HEK293 (cell line): Measurements from ENCODE around the gene UPK3A.

Experiments used
- BCL11B ChIP-seq: fragments of 450-650 bp; formaldehyde crosslinking; IDR thresholded peaks from 2 replicates; pipeline ENCODE4 v1.5.1; 2016; ENCODE audit warnings: low read depth, missing biosample characterization, missing genetic modification characterization
- GFI1B ChIP-seq: fragments of 450-650 bp; formaldehyde crosslinking; IDR thresholded peaks from 2 replicates; pipeline ENCODE4 v1.5.1; 2016; ENCODE audit warnings: missing biosample characterization, missing genetic modification characterization
- IKZF3 ChIP-seq: fragments of 450-650 bp; IDR thresholded peaks from 2 replicates; pipeline ENCODE4 v1.5.0; 2018; ENCODE audit warnings: missing biosample characterization, mild to moderate bottlenecking, missing genetic modification characterization, moderate library complexity
- KLF9 ChIP-seq: fragments of 450-650 bp; formaldehyde crosslinking; IDR thresholded peaks from 2 replicates; pipeline ENCODE4 v1.5.1; 2016; ENCODE audit warnings: missing biosample characterization, missing genetic modification characterization, low read depth
- OSR2 ChIP-seq: fragments of 450-650 bp; formaldehyde crosslinking; IDR thresholded peaks from 2 replicates; pipeline ENCODE4 v1.5.1; 2016; ENCODE audit warnings: missing biosample characterization, missing genetic modification characterization
- PRDM10 ChIP-seq: fragments of 450-650 bp; formaldehyde crosslinking; IDR thresholded peaks from 2 replicates; pipeline ENCODE4 v1.5.1; 2016; ENCODE audit warnings: missing biosample characterization, missing genetic modification characterization
- TSHZ1 ChIP-seq: fragments of 450-650 bp; formaldehyde crosslinking; IDR thresholded peaks from 2 replicates; pipeline ENCODE4 v1.5.1; 2016; ENCODE audit warnings: missing biosample characterization, missing genetic modification characterization, borderline replicate concordance
- ZBTB11 ChIP-seq: fragments of 450-650 bp; formaldehyde crosslinking; conservative IDR thresholded peaks from 2 replicates; pipeline ENCODE4 v1.5.1; 2016; ENCODE audit warnings: low read depth, missing biosample characterization, missing genetic modification characterization
- ZBTB17 ChIP-seq: fragments of 450-650 bp; formaldehyde crosslinking; IDR thresholded peaks from 2 replicates; pipeline ENCODE4 v1.5.1; 2016; ENCODE audit warnings: missing biosample characterization, missing genetic modification characterization
- ZBTB8A ChIP-seq: fragments of 450-650 bp; formaldehyde crosslinking; IDR thresholded peaks from 2 replicates; pipeline ENCODE4 v1.5.1; 2016; ENCODE audit warnings: missing biosample characterization, missing genetic modification characterization
- ZNF112 ChIP-seq: fragments of 450-650 bp; formaldehyde crosslinking; IDR thresholded peaks from 2 replicates; pipeline ENCODE4 v1.5.0; 2017; ENCODE audit warnings: missing biosample characterization, missing genetic modification characterization
- ZNF175 ChIP-seq: fragments of 450-650 bp; formaldehyde crosslinking; IDR thresholded peaks from 2 replicates; pipeline ENCODE4 v1.5.1; 2016; ENCODE audit warnings: missing biosample characterization, missing genetic modification characterization
- ZNF26 ChIP-seq: fragments of 450-650 bp; formaldehyde crosslinking; IDR thresholded peaks from 2 replicates; pipeline ENCODE4 v1.5.1; 2016; ENCODE audit warnings: missing biosample characterization, missing genetic modification characterization
- ZNF324 ChIP-seq: fragments of 450-650 bp; formaldehyde crosslinking; IDR thresholded peaks from 2 replicates; pipeline ENCODE4 v1.5.1; 2016; ENCODE audit warnings: missing biosample characterization, missing genetic modification characterization
- ZNF394 ChIP-seq: fragments of 450-650 bp; formaldehyde crosslinking; IDR thresholded peaks from 2 replicates; pipeline ENCODE4 v1.5.1; 2016; ENCODE audit warnings: missing biosample characterization, missing genetic modification characterization, mild to moderate bottlenecking, moderate library complexity, borderline replicate concordance
- ZNF521 ChIP-seq: fragments of 450-650 bp; formaldehyde crosslinking; IDR thresholded peaks from 2 replicates; pipeline ENCODE4 v1.5.1; 2017; ENCODE audit warnings: missing biosample characterization, mild to moderate bottlenecking, missing genetic modification characterization
- ZNF830 ChIP-seq: fragments of 450-650 bp; IDR thresholded peaks from 2 replicates; pipeline ENCODE4 v1.5.0; 2018; ENCODE audit warnings: missing biosample characterization, missing genetic modification characterization, low read depth, mild to moderate bottlenecking, moderate library complexity
- TF ChIP-seq, protein P1 (sequence below): fragments of 450-650 bp; formaldehyde crosslinking; conservative IDR thresholded peaks from 2 replicates; pipeline ENCODE4 v1.5.1; 2016; ENCODE audit warnings: low read depth, missing biosample characterization, missing genetic modification characterization
- TF ChIP-seq, protein P2 (sequence below): fragments of 450-650 bp; formaldehyde crosslinking; IDR thresholded peaks from 2 replicates; pipeline ENCODE4 v1.5.1; 2016; ENCODE audit warnings: missing biosample characterization, missing genetic modification characterization

The UPK3A gene

DNA sequence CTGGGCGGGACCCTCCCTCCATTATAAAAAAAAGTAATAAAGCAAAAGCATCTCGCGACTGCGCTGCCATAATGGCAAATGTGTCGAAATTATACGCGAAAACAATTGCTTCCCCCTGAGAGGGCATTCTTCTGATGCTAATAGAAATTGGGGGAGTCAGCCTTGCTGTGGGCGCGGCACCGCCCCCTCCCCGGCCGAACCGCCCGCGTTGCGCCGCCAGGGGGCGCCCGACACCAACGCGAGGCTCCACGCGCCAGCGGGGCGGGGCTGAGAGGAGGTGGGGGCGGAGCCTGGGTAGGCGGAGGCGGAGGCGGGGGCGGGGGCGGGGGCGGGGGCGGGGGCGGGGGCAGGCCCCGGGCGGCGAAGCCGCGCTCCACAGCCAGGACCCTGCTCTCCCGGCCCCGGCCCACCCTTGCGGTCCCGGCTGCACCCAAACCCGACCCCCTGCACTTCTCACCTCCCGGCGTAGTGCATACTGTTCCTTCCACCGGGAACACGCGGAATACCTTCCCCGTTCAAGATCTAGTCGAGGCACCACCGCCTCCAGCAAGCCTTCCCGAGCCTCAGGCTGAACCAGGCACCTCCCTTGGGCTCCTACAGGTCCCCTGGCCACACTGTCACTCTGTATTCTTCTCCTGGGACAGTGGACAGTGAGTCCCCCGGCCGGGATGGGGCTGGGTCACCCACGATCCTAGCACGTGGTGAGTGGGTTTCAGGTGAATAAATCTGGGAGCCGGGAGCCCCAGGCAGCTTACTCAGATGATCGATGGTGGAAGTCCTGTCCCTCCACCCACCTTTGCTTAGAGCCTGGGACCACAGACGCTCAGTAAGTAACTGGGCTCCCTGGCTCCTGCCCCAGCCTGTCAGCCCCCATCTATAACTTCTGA, 15.5 kb upstream of the UPK3A start (continued):
- TF ChIP-seq, protein P1, sequence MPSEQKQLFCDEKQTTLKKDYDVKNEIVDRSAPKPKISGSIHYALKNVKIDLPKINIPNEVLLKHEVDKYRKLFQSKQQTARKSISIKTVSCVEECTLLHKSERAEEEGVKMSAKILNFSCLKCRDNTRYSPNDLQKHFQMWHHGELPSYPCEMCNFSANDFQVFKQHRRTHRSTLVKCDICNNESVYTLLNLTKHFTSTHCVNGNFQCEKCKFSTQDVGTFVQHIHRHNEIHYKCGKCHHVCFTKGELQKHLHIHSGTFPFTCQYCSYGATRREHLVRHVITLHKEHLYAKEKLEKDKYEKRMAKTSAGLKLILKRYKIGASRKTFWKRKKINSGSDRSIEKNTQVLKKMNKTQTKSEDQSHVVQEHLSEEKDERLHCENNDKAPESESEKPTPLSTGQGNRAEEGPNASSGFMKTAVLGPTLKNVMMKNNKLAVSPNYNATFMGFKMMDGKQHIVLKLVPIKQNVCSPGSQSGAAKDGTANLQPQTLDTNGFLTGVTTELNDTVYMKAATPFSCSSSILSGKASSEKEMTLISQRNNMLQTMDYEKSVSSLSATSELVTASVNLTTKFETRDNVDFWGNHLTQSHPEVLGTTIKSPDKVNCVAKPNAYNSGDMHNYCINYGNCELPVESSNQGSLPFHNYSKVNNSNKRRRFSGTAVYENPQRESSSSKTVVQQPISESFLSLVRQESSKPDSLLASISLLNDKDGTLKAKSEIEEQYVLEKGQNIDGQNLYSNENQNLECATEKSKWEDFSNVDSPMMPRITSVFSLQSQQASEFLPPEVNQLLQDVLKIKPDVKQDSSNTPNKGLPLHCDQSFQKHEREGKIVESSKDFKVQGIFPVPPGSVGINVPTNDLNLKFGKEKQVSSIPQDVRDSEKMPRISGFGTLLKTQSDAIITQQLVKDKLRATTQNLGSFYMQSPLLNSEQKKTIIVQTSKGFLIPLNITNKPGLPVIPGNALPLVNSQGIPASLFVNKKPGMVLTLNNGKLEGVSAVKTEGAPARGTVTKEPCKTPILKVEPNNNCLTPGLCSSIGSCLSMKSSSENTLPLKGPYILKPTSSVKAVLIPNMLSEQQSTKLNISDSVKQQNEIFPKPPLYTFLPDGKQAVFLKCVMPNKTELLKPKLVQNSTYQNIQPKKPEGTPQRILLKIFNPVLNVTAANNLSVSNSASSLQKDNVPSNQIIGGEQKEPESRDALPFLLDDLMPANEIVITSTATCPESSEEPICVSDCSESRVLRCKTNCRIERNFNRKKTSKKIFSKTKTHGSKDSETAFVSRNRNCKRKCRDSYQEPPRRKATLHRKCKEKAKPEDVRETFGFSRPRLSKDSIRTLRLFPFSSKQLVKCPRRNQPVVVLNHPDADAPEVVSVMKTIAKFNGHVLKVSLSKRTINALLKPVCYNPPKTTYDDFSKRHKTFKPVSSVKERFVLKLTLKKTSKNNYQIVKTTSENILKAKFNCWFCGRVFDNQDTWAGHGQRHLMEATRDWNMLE (tag by site-specific recombination), result no peak
- TF ChIP-seq ZBTB11 (tag by site-specific recombination) (no peak), ZNF112 (tag by site-specific recombination) (no peak), TSHZ1 (tag by site-specific recombination) (no peak), BCL11B (tag by site-specific recombination) (no peak), IKZF3 (tag by site-specific recombination) (no peak), ZNF830 (tag by site-specific recombination) (no peak), ZNF324 (tag by site-specific recombination) (no peak), ZNF521 (tag by site-specific recombination) (no peak), OSR2 (no peak), GFI1B (tag by site-specific recombination) (no peak), ZNF175 (no peak), ZBTB17 (tag by site-specific recombination) (peak; percentile 85), ZNF26 (tag by site-specific recombination) (no peak), PRDM10 (tag by site-specific recombination) (no peak), ZBTB8A (tag by site-specific recombination) (peak; percentile 61), ZNF394 (tag by site-specific recombination) (no peak), KLF9 (tag by site-specific recombination) (peak; percentile 88)
- TF ChIP-seq, protein P2, sequence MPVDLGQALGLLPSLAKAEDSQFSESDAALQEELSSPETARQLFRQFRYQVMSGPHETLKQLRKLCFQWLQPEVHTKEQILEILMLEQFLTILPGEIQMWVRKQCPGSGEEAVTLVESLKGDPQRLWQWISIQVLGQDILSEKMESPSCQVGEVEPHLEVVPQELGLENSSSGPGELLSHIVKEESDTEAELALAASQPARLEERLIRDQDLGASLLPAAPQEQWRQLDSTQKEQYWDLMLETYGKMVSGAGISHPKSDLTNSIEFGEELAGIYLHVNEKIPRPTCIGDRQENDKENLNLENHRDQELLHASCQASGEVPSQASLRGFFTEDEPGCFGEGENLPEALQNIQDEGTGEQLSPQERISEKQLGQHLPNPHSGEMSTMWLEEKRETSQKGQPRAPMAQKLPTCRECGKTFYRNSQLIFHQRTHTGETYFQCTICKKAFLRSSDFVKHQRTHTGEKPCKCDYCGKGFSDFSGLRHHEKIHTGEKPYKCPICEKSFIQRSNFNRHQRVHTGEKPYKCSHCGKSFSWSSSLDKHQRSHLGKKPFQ (tag by site-specific recombination), result no peak
